ENCODE results near the gene CALR.
A peak's percentile ranks its signal among the peaks of the same experiment; 100 is the strongest.

Gene CALR

DNA sequence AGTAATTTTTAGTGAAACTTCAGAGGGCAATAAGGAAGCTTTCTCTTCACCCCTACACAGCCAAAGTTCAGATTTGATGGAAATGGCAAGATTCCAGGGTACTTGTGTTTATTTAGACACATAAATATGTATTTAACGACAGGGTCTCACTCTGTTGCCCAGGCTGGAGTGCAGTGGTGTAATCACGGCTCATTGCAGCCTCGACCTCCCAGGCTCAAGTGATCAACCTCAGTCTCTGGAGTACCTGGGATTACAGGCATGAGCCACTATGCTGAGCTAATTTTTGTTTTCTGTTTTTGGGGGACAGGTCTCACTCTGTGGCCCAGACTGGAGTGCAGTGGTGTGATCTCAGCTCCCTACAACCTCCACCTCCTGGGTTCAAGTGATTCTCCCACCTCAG lies 17.4 kb upstream of the CALR start:
- H3K4me1 ChIP-seq (ENCODE audit: insufficient read depth, insufficient read length): peaks cover 2% of the 10 kb centered on the region
- DNase-seq (ENCODE audit: low read depth, low spot score): no peak
- TF ChIP-seq YY1 (IDR thresholded peaks at IDR 0.05; ENCODE audit: insufficient read depth, insufficient read length) (no peak), ZNF274 (IDR thresholded peaks at IDR 0.05; ENCODE audit: low read depth, low read length) (no peak), SUZ12 (IDR thresholded peaks at IDR 0.05; ENCODE audit: extremely low read depth, insufficient read depth, insufficient read length) (no peak)
- H3K9ac ChIP-seq (ENCODE audit: insufficient read length, low read depth): no peak overlapping the region
- H3K4me3 ChIP-seq (ENCODE audit: insufficient read length, low read depth): no peak overlapping the region
- H3K36me3 ChIP-seq (ENCODE audit: insufficient read depth, insufficient read length, low read length): peaks cover 40% of the 10 kb centered on the region
- H3K27me3 ChIP-seq (ENCODE audit: insufficient read depth, insufficient read length): peaks cover 8% of the 10 kb centered on the region
- H3K9me3 ChIP-seq (ENCODE audit: insufficient read depth, low read length): peaks cover 9% of the 10 kb centered on the region; the same call in 1 of the 2 replicates

GRCh38 chr19:12922959-12923358 lies 15.4 kb upstream of the CALR start:
- Histone ChIP-seq H3K36me3 (ENCODE audit: insufficient read depth, insufficient read length, low read length) (peaks cover 52% of the 10 kb centered on the region), H3K4me3 (ENCODE audit: insufficient read length, low read depth) (no peak overlapping the region), H3K9me3 (ENCODE audit: insufficient read depth, low read length) (peaks cover 9% of the 10 kb centered on the region; the same call in 1 of the 2 replicates), H3K9ac (ENCODE audit: insufficient read length, low read depth) (no peak overlapping the region), H3K4me1 (ENCODE audit: insufficient read depth, insufficient read length) (peaks cover 2% of the 10 kb centered on the region), H3K27me3 (ENCODE audit: insufficient read depth, insufficient read length) (peaks cover 7% of the 10 kb centered on the region)
- DNase-seq (ENCODE audit: low read depth, low spot score): no peak
- TF ChIP-seq YY1 (IDR thresholded peaks at IDR 0.05; ENCODE audit: insufficient read depth, insufficient read length) (no peak), SUZ12 (IDR thresholded peaks at IDR 0.05; ENCODE audit: extremely low read depth, insufficient read depth, insufficient read length) (no peak), ZNF274 (IDR thresholded peaks at IDR 0.05; ENCODE audit: low read depth, low read length) (no peak)

GRCh38 chr19:12924621-12925310 lies 13.6 kb upstream of the CALR start:
- H3K9me3 ChIP-seq (ENCODE audit: insufficient read depth, low read length): no peaks in the 10 kb centered on the region
- H3K36me3 ChIP-seq (ENCODE audit: insufficient read depth, insufficient read length, low read length): peaks cover 70% of the 10 kb centered on the region
- no peak overlapping the region for H3K4me3 ChIP-seq (ENCODE audit: insufficient read length, low read depth)
- H3K9ac ChIP-seq (ENCODE audit: insufficient read length, low read depth): no peak overlapping the region
- no peaks in the 10 kb centered on the region for H3K4me1 ChIP-seq (ENCODE audit: insufficient read depth, insufficient read length)
- no peaks in the 10 kb centered on the region for H3K27me3 ChIP-seq (ENCODE audit: insufficient read depth, insufficient read length)
- DNase-seq (ENCODE audit: low read depth, low spot score): no peak
- no peak for TF ChIP-seq SUZ12 (IDR thresholded peaks at IDR 0.05; ENCODE audit: extremely low read depth, insufficient read depth, insufficient read length)
- TF ChIP-seq YY1 (IDR thresholded peaks at IDR 0.05; ENCODE audit: insufficient read depth, insufficient read length): no peak

- peak overlapping the region; percentile 0 for H3K9ac ChIP-seq (ENCODE audit: insufficient read length, low read depth)
- H3K9me3 ChIP-seq (ENCODE audit: insufficient read depth, low read length): no peaks in the 10 kb centered on the region
- DNase-seq (ENCODE audit: low read depth, low spot score): no peak
- TF ChIP-seq YY1 (IDR thresholded peaks at IDR 0.05; ENCODE audit: insufficient read depth, insufficient read length): no peak
- no peak for TF ChIP-seq ZNF274 (IDR thresholded peaks at IDR 0.05; ENCODE audit: low read depth, low read length)
- no peak for TF ChIP-seq SUZ12 (IDR thresholded peaks at IDR 0.05; ENCODE audit: extremely low read depth, insufficient read depth, insufficient read length)
- no peak overlapping the region for H3K4me3 ChIP-seq (ENCODE audit: insufficient read length, low read depth)
- H3K36me3 ChIP-seq (ENCODE audit: insufficient read depth, insufficient read length, low read length): peaks cover 61% of the 10 kb centered on the region
- H3K27me3 ChIP-seq (ENCODE audit: insufficient read depth, insufficient read length): no peaks in the 10 kb centered on the region
- H3K4me1 ChIP-seq (ENCODE audit: insufficient read depth, insufficient read length): no peaks in the 10 kb centered on the region
These were observed 8.3 kb upstream of the CALR start for GRCh38 chr19:12930002-12930645.

DNA sequence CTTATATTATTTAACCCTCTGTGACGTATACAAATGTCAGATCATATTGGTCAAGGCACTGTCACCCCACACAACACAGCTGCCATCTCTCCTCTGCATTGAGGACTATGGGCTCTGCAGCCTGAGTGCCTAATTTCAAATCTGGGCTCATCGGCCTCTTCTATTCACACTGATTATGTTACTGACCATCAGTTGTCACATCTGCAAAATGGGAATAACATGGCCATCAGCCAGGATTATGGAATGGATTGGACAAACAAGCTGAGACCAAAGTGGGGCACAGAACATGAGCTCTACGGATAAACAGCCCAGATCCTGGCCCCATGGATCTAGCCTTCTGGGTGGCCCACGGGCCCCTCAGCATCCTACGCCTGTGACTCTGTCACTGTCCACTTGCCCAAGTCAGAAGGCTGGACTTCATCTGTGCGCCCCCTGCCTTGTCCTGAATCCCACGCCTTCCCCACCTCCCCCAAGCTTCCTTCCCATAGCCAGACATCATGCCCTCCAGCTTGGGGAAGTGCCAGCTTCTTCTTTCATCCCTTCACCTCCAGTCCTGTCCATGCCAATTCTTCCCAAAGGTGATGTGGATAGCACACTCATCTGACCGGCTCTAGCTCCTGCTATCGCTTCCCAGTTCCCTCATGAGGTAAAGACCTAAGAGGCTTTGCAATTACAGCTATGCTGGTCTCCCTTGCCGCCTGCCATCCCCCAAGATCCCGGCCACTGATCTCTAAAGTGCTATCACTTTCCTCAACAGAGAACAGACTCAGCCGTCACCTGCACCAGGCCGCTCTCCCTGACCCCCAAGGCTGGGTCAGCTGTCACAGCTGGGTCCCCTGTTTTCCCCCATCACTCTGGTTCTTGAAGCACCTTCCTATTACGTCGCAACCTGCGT lies 5.8 kb upstream of the CALR start:
- no peak for TF ChIP-seq SUZ12 (IDR thresholded peaks at IDR 0.05; ENCODE audit: extremely low read depth, insufficient read depth, insufficient read length)
- TF ChIP-seq YY1 (IDR thresholded peaks at IDR 0.05; ENCODE audit: insufficient read depth, insufficient read length): no peak
- no peak for TF ChIP-seq ZNF274 (IDR thresholded peaks at IDR 0.05; ENCODE audit: low read depth, low read length)
- H3K9me3 ChIP-seq (ENCODE audit: insufficient read depth, low read length): no peaks in the 10 kb centered on the region
- DNase-seq (ENCODE audit: low read depth, low spot score): no peak
- H3K4me3 ChIP-seq (ENCODE audit: insufficient read length, low read depth): peak overlapping the region; percentile 95
- no peaks in the 10 kb centered on the region for H3K27me3 ChIP-seq (ENCODE audit: insufficient read depth, insufficient read length)
- no peaks in the 10 kb centered on the region for H3K4me1 ChIP-seq (ENCODE audit: insufficient read depth, insufficient read length)
- H3K9ac ChIP-seq (ENCODE audit: insufficient read length, low read depth): peak overlapping the region; percentile 95
- H3K36me3 ChIP-seq (ENCODE audit: insufficient read depth, insufficient read length, low read length): peaks cover 42% of the 10 kb centered on the region

- no peaks in the 10 kb centered on the region for H3K27me3 ChIP-seq (ENCODE audit: insufficient read depth, insufficient read length)
- H3K4me3 ChIP-seq (ENCODE audit: insufficient read length, low read depth): peak within 1 kb of the TSS; percentile 95
- DNase-seq (ENCODE audit: low read depth, low spot score): peak; percentile 88
- no peaks in the 10 kb centered on the region for H3K9me3 ChIP-seq (ENCODE audit: insufficient read depth, low read length)
- peaks cover 35% of the 10 kb centered on the region for H3K36me3 ChIP-seq (ENCODE audit: insufficient read depth, insufficient read length, low read length)
- TF ChIP-seq SUZ12 (IDR thresholded peaks at IDR 0.05; ENCODE audit: extremely low read depth, insufficient read depth, insufficient read length) (no peak), ZNF274 (IDR thresholded peaks at IDR 0.05; ENCODE audit: low read depth, low read length) (no peak), YY1 (IDR thresholded peaks at IDR 0.05; ENCODE audit: insufficient read depth, insufficient read length) (peak; percentile 100)
- no peaks in the 10 kb centered on the region for H3K4me1 ChIP-seq (ENCODE audit: insufficient read depth, insufficient read length)
- H3K9ac ChIP-seq (ENCODE audit: insufficient read length, low read depth): peak within 1 kb of the TSS; percentile 95
These were observed 4.9 kb upstream of the CALR start, which contains the start of gene FARSA for GRCh38 chr19:12933287-12934072. TSS of gene FARSA (minus strand) at chr19:12933711. CDS start at chr19:12933696, 15 bp downstream.

Data from NT2/D1 (cell line).